SK-N-SH treated with all-trans-retinoic acid at 6 μM for 48 hours (cell line): Measurements from ENCODE around the gene HACD2.

Experiments
- ATAC-seq: fragments of 200-7000 bp; cut with Tn5 transposase; 3 replicates; pipeline ENCODE4 v1.9.1; 2020; ENCODE audit warnings: mild to moderate bottlenecking, moderate library complexity
- ARNTL ChIP-seq: fragments of 450-650 bp; formaldehyde crosslinking; IDR thresholded peaks from 2 replicates; pipeline ENCODE4 v1.5.0; 2020; ENCODE audit warnings: low read depth, mild to moderate bottlenecking, moderate library complexity, borderline replicate concordance
- BACH2 ChIP-seq: fragments of 250-450 bp; sonication (Bioruptor Pico); IDR thresholded peaks from 2 replicates; pipeline ENCODE4 v1.9.0; 2021; ENCODE audit warnings: mild to moderate bottlenecking, borderline replicate concordance
- CREB5 ChIP-seq: fragments of 250-450 bp; sonication (Bioruptor Pico); IDR thresholded peaks from 2 replicates; pipeline ENCODE4 v1.5.1; 2020; ENCODE audit warnings: low read depth, mild to moderate bottlenecking, moderate library complexity
- CSDC2 ChIP-seq: fragments of 250-450 bp; sonication (Bioruptor Pico); IDR thresholded peaks from 2 replicates; pipeline ENCODE4 v1.5.0; 2020; ENCODE audit warnings: mild to moderate bottlenecking, moderate library complexity
- ESRRG ChIP-seq: fragments of 250-450 bp; sonication (Bioruptor Pico); IDR thresholded peaks from 2 replicates; pipeline ENCODE4 v1.6.1; 2021; ENCODE audit warnings: mild to moderate bottlenecking
- GLIS3 ChIP-seq: fragments of 250-450 bp; sonication (Bioruptor Pico); IDR thresholded peaks from 2 replicates; pipeline ENCODE4 v1.5.0; 2020; ENCODE audit warnings: mild to moderate bottlenecking, moderate library complexity
- ISL1 ChIP-seq: fragments of 250-450 bp; sonication (Bioruptor Pico); IDR thresholded peaks from 2 replicates; pipeline ENCODE4 v2.1.2; 2022; ENCODE audit warnings: mild to moderate bottlenecking, moderate library complexity
- OSR1 ChIP-seq: fragments of 250-450 bp; sonication (Bioruptor Pico); IDR thresholded peaks from 2 replicates; pipeline ENCODE4 v1.8.0; 2022; ENCODE audit warnings: moderate library complexity, mild to moderate bottlenecking, inconsistent platforms
- POU6F1 ChIP-seq: fragments of 250-450 bp; sonication (Bioruptor Pico); IDR thresholded peaks from 2 replicates; pipeline ENCODE4 v1.8.0; 2021; ENCODE audit warnings: low read depth, mild to moderate bottlenecking, moderate library complexity, borderline replicate concordance
- PPARA ChIP-seq: fragments of 250-450 bp; sonication (Bioruptor Pico); IDR thresholded peaks from 2 replicates; pipeline ENCODE4 v1.5.0; 2020; ENCODE audit warnings: mild to moderate bottlenecking, borderline replicate concordance
- RARB ChIP-seq: fragments of 250-450 bp; sonication (Bioruptor Pico); IDR thresholded peaks from 2 replicates; pipeline ENCODE4 v1.8.0; 2021; ENCODE audit warnings: mild to moderate bottlenecking, moderate library complexity
- SNAI2 ChIP-seq: fragments of 250-450 bp; sonication (Bioruptor Pico); IDR thresholded peaks from 2 replicates; pipeline ENCODE4 v1.5.0; 2020; ENCODE audit warnings: mild to moderate bottlenecking, moderate library complexity
- TSHZ2 ChIP-seq: fragments of 250-450 bp; sonication (Bioruptor Pico); IDR thresholded peaks from 2 replicates; pipeline ENCODE4 v1.5.0; 2020; ENCODE audit warnings: mild to moderate bottlenecking, moderate library complexity
- ZC3H10 ChIP-seq: fragments of 250-450 bp; sonication (Bioruptor Pico); IDR thresholded peaks from 2 replicates; pipeline ENCODE4 v1.5.1; 2021; ENCODE audit warnings: mild to moderate bottlenecking, moderate library complexity
- ZFP3 ChIP-seq: fragments of 250-450 bp; sonication (Bioruptor Pico); IDR thresholded peaks from 2 replicates; pipeline ENCODE4 v1.5.0; 2020; ENCODE audit warnings: mild to moderate bottlenecking, moderate library complexity
- ZFP30 ChIP-seq: fragments of 450-650 bp; formaldehyde crosslinking; IDR thresholded peaks from 2 replicates; pipeline ENCODE4 v1.5.0; 2022; ENCODE audit warnings: mild to moderate bottlenecking, moderate library complexity
- ZNF565 ChIP-seq: fragments of 450-650 bp; formaldehyde crosslinking; conservative IDR thresholded peaks from 2 replicates; pipeline ENCODE4 v1.5.0; 2020; ENCODE audit warnings: low read depth, mild to moderate bottlenecking, moderate library complexity
- ZNF70 ChIP-seq: fragments of 450-650 bp; formaldehyde crosslinking; IDR thresholded peaks from 2 replicates; pipeline ENCODE4 v1.5.0; 2020; ENCODE audit warnings: mild to moderate bottlenecking, moderate library complexity
- ZNF8 ChIP-seq: fragments of 450-650 bp; formaldehyde crosslinking; IDR thresholded peaks from 2 replicates; pipeline ENCODE4 v1.5.0; 2020; ENCODE audit warnings: mild to moderate bottlenecking, moderate library complexity

The HACD2 gene

GRCh38 chr3:123634149-123635051 is 49.5 kb upstream of the HACD2 start:
- no peak; the same call in 2 of the 3 replicates for ATAC-seq
- TF ChIP-seq ARNTL (CRISPR knock-in tag), result no peak
- no peak for TF ChIP-seq PPARA (CRISPR knock-in tag)
- TF ChIP-seq TSHZ2 (CRISPR knock-in tag), result no peak
- TF ChIP-seq POU6F1, result no peak
- TF ChIP-seq, all 23 proteins: peak for 0

- no peak for ATAC-seq
- TF ChIP-seq ISL1 (CRISPR knock-in tag) (no peak), ZFP3 (CRISPR knock-in tag) (no peak), POU6F1 (no peak), ZNF70 (no peak), GLIS3 (no peak), PPARA (CRISPR knock-in tag) (no peak), ZFP30 (no peak), ZC3H10 (CRISPR knock-in tag) (no peak), TSHZ2 (CRISPR knock-in tag) (no peak), BACH2 (CRISPR knock-in tag) (no peak), RARB (no peak), CSDC2 (CRISPR knock-in tag) (no peak), SNAI2 (CRISPR knock-in tag) (no peak), CREB5 (CRISPR knock-in tag) (no peak), ESRRG (no peak)
These were observed 48.7 kb upstream of the HACD2 start for GRCh38 chr3:123633530-123633929.

- peak; percentile 19; the same call in 2 of the 3 replicates for ATAC-seq
- no peak for TF ChIP-seq SNAI2 (CRISPR knock-in tag)
- TF ChIP-seq PPARA (CRISPR knock-in tag), result no peak
- no peak for TF ChIP-seq OSR1 (CRISPR knock-in tag)
- no peak for TF ChIP-seq ZNF565 (CRISPR knock-in tag)
- no peak for TF ChIP-seq ZNF8 (CRISPR knock-in tag)
- no peak for TF ChIP-seq ZFP3 (CRISPR knock-in tag)
- TF ChIP-seq, all 23 proteins: peak for 0
These were observed 47.4 kb upstream of the HACD2 start for GRCh38 chr3:123632161-123632655.
